ENCODE measurements around the gene PPM1J.
"Not testable (repeated sequence)": the region's sequence is repeated elsewhere in the genome, so short reads cannot be mapped to it uniquely, and the experiment has no call there.

PPM1J gene

GRCh38 chr1:112721294-112721693, 6.2 kb upstream of the PPM1J start:
- DNase-seq, result not testable (repeated sequence)

GRCh38 chr1:112720800-112721199, 5.7 kb upstream of the PPM1J start:
- no peak for DNase-seq

DNA sequence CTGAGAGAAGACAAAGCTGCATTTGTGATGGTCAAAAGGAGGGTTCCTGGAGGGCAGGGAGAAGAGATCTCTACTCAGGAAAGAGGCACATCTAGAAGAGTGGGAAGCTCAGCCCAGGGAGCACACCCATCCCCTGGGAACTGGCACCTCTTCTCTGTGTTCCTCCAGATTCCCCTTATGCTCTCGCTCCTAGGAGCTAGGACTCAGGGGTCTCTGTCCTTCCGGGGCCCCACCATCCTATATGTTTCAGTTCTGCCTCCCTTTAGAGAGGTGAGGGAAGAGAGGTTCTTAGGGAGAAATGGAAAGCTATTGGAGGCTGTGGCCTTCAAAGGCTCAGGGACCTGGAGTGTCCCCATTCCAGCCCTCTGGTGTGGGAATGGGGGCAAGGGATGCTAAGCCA, 4.6 kb upstream of the PPM1J start:
- DNase-seq, result no peak

DNA sequence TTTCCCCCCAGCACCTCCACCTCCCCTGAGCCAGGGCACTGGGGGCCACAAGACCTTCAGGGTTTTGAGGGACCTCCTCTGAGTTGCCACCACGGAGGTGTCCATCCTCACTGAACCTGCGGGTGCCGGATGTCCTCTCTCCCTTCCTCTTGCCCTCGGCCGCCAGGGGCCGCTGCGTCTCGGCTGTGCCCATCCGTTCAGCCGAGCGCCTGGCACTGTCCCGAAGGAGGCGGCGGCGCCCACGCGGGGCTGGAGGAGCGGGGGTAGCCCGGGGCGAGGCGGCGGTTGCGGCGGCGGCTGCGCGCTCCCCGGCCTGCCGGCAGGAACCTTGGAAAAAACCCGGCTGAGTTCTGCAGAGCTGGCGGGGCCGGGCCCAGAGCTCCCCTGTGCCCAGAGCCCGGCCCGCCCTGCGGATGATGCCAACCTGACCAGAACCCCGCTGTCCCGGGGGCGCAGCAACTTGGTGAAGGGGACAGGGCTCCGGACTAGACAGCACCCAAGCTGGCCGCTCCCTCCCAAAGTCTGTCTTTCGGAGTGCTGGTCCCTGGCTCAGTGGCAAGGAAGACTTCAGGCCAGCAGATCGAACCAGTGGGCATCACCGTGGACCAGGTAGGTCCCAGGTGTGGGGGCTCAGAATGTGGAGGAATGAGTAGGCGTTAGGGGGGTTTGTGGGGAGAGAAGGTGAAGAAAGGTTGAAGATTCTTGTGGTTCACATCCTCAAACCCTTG, 3.7 kb upstream of the PPM1J start:
- DNase-seq, result peak; percentile 89

GRCh38 chr1:112717263-112717873, 2.2 kb upstream of the PPM1J start:
- DNase-seq, result no peak

- peak; percentile 86 for DNase-seq
These were observed 1.1 kb upstream of the PPM1J start for GRCh38 chr1:112716133-112716720.

GRCh38 chr1:112714313-112715263, 544 bp downstream of the PPM1J start:
- peak; percentile 64 for DNase-seq

- DNase-seq, result no peak
These were observed 1.4 kb downstream of the PPM1J start for GRCh38 chr1:112713466-112714312.

GRCh38 chr1:112712701-112713128, 2.4 kb downstream of the PPM1J start:
- no peak for DNase-seq

DNA sequence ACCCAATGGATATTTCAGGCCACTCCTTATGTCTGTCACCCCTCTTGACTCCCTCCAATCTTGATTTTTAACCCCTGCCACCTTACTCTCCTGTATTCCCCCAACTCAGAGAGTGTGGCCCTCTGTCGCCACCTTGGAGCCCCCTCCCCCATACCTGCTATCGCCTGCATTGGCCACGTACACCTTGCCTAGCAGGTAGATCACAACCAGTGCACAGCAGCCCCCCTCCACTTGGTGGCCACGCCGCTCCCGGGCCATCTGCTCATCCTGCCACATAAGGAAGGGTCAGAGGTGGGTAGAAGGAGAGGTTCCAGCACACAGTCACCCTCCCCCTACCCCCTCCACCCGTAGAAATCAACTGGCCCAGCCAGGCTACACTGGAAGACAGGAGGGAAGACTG, 2.9 kb downstream of the PPM1J start:
- DNase-seq, result no peak

DNA sequence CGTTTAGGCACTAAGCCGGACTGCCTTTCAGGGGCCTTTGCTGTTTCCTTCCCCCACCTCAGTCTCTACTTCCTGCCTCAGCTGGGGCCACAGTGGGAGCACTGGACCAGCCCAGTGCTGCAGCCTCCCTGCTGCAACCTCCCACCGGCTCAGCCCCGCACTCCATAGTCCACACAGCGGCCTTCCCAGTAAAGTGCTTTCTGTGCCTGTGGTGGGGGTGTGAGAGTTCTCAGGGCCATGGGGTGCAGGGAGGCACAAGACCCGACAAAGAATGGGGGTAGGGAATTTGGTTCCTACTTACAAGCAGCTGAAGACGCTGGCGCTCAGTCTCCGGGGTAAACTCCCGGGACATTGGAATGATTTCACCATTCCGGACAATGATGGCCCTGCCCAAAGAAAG, 3.5 kb downstream of the PPM1J start:
- no peak for DNase-seq

- no peak for DNase-seq
These were observed 4.1 kb downstream of the PPM1J start for GRCh38 chr1:112711041-112711440.

- DNase-seq, result no peak
These were observed 4.5 kb downstream of the PPM1J start for GRCh38 chr1:112710586-112710985.

DNA sequence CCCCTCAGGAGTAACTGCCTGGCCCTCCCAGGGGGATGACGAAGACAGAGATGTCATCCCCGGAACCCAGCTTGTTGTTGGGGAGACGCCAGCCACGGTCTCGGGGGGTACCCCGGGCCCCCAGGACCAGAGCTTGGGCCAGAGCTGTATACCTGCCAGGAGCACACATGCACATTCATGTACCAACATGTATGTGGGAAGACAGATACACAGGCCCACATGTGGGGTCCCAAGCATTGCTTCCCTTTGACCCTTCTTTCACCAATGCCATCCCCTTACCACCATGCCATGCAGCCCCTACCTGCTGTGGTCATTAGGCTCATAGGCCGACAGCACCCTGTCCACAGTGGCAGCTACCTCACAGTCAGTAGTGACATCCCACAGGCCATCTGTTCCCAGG, 5.0 kb downstream of the PPM1J start:
- DNase-seq, result no peak

- no peak for DNase-seq
These were observed 6.6 kb downstream of the PPM1J start for GRCh38 chr1:112708489-112708888.

DNA sequence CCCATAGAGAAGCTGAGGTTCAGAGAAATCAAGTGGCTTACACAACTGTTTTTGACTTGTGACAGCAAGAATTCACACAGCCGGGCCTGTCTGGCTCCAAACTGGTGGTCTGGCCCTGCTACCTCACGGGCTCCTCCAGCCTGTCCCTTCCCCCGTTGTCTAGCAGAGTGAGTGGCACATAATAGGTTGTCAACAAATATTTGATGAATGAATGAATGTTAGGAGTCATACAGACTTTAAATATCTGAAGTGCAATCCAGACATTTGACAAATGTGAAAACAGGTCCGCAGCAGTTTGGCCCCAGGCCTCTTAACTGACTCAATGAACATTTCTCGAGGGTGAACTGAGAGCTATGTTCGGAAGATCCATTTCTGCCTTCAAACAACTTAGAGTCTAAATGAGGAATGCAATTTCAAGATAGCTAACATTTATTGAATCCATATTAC, 7.1 kb downstream of the PPM1J start:
- no peak for DNase-seq

DNA sequence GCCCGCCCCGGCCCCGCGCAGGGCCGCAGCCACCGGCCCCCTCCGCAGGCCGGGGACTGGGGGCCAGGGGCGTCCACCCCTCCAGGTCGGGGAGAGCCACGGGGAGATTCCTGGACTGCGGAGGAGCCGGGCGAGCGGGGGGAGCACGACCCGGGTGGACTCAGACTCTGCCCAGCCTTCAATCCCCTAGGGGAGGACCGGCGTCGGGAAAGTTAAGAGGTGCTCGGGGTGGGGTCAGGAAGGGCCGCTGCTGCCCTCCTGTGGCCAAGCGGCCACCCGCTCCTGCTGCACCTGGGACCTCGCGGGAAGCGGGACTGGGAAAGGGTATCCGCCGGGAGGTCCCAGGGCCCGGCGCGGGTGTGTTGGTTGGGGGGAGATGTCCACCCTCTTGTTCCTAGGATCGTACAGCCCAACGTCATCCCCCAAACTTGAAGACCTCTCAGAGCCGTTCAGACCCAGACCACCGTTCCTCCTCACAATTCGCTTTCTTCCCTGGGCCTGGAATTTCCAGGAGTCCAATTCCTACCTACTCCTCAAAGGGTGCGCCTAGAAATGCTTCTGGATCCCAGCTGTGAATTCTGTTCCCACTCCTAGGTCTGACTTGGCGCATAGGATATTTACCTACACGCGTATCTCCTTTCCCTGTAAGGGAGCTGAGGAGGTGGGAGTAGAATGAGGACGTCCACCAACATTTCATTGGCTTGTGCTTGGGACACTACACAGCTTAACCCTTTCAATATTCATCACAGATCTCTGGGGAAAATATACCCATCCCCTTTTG, 7.7 kb downstream of the PPM1J start:
- peak; percentile 82 for DNase-seq

GRCh38 chr1:112706505-112707220, 8.5 kb downstream of the PPM1J start, which contains the start of gene RHOC:
RHOC (minus strand) TSS chr1:112707127; CDS start chr1:112703799, 3,328 bp downstream.
- DNase-seq, result peak; percentile 71

GRCh38 chr1:112704934-112705627, 10.1 kb downstream of the PPM1J start:
- peak; percentile 71 for DNase-seq

All from activated CD8-positive, alpha-beta memory T cell treated with anti-CD3 and anti-CD28 coated beads, Interleukin-2, amount 50 U/mL, for 48 hours (primary cell).